ENCODE data around the gene USP22. TPM values are rescaled to one million over a fixed set of nuclear protein-coding genes. Genes with fewer than 3 reads are reported as not detected.

Gene USP22
- total and polyA plus RNA-seq, 10 donors: 21.7 to 200 (median 156) TPM

DNA sequence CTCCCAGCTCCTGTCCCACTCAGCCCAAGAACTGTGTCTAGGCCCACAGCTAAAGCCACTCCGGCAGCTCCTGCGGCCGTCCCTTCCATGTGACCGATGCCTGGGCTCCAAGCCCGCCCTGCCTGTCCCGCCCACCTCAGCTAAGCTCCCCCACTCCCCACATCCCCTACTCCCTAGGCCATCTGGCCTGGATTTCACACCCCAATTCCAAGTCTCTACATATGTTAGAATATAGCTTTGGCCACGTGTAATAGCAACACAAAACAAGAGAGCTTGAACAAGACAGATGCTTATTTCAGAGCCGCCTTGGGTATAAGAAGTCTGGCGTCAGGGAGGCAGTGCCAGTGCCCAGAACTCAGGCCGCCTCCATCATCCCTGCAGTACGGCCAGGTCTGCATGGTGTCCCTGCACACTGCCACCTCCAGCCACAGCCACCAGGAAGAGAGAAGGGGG lies 30.0 kb upstream of the USP22 start:
- TF ChIP-seq CTCF (IDR thresholded peaks at IDR 0.05 in 8 of 11, conservative IDR thresholded peaks at IDR 0.05 in 3 of 11) (no peak), POLR2AphosphoS5 (IDR thresholded peaks at IDR 0.05) (no peak), POLR2A (IDR thresholded peaks at IDR 0.05) (no peak)
- no peaks in the 10 kb centered on the region for H3K27me3 ChIP-seq (replicated peaks in 1 of 7)
- H3K9me3 ChIP-seq: no peaks in the 10 kb centered on the region
- WGBS, 5 donors: 83 to 96% (median 85%) methylated on average over 11 of the region's 11 CpGs
- intact Hi-C loops (cut with DNase I; ENCODE audit: low total_unique reads): no loop called here
- H3K4me3 ChIP-seq: no peak overlapping the region
- H3K36me3 ChIP-seq: no peaks in the 10 kb centered on the region
- H3K4me1 ChIP-seq: no peaks in the 10 kb centered on the region
- DNase-seq: no peak
- H3K27ac ChIP-seq: no peak overlapping the region

DNA sequence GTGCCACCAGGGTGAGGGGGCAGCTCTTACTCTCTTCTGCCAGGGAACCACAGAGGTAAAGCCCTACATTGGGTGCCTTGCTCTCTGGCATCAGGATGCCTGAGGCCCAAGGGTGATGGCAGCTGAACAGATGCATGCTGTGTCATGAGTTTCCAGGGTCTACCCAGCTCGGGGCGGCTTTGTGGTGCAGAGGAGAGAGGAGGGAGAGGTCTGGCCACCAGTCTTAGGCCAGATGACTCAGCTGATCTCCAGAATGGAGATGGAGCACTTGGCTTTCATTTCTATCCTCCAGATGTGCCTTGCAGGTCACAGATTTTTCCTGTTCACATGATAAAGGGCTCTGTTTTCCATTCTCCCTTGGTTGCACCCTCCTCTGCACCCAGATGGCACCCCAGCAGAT lies 23.6 kb upstream of the USP22 start:
- 37 to 60% (median 52%) methylated on average over 2 of the region's 2 CpGs for WGBS, 5 donors

GRCh38 chr17:21061971-21062526 lies 19.2 kb upstream of the USP22 start:
- TF ChIP-seq POLR2AphosphoS5 (IDR thresholded peaks at IDR 0.05): no peak
- TF ChIP-seq CTCF (IDR thresholded peaks at IDR 0.05 in 8 of 11, conservative IDR thresholded peaks at IDR 0.05 in 3 of 11): peak in 6 of 11 experiments; percentile 6 to 43 (median 22)
- DNase-seq: no peak
- 50 to 63% (median 60%) methylated on average over 7 of the region's 7 CpGs for WGBS, 5 donors
- Histone ChIP-seq H3K27me3 (replicated peaks in 1 of 7) (no peaks in the 10 kb centered on the region), H3K27ac (no peak overlapping the region), H3K36me3 (no peaks in the 10 kb centered on the region), H3K9me3 (no peaks in the 10 kb centered on the region), H3K4me1 (peaks cover 0 to 12% (median 3%) of the 10 kb centered on the region in 6 donors), H3K4me3 (no peak overlapping the region)
- intact Hi-C loops (cut with DNase I; ENCODE audit: low total_unique reads): no loop called here

More for the DNA sequence above, 23.6 kb upstream of the USP22 start:
- intact Hi-C loops (cut with DNase I; ENCODE audit: low total_unique reads): no loop called here
- Histone ChIP-seq H3K4me1 (peaks cover 0 to 12% (median 3%) of the 10 kb centered on the region in 6 donors), H3K27ac (no peak overlapping the region), H3K4me3 (no peak overlapping the region), H3K9me3 (no peaks in the 10 kb centered on the region), H3K36me3 (no peaks in the 10 kb centered on the region), H3K27me3 (replicated peaks in 1 of 7) (no peaks in the 10 kb centered on the region)
- DNase-seq: no peak
- TF ChIP-seq POLR2A (IDR thresholded peaks at IDR 0.05): no peak

- no peak overlapping the region for H3K4me3 ChIP-seq
- H3K36me3 ChIP-seq: no peaks in the 10 kb centered on the region
- TF ChIP-seq POLR2AphosphoS5 (IDR thresholded peaks at IDR 0.05): no peak
- TF ChIP-seq POLR2A (IDR thresholded peaks at IDR 0.05): no peak
- TF ChIP-seq CTCF (IDR thresholded peaks at IDR 0.05 in 8 of 11, conservative IDR thresholded peaks at IDR 0.05 in 3 of 11): no peak
- no peak for DNase-seq
- H3K4me1 ChIP-seq: peaks cover 0 to 12% (median 3%) of the 10 kb centered on the region in 6 donors
- H3K9me3 ChIP-seq: no peaks in the 10 kb centered on the region
- no peaks in the 10 kb centered on the region for H3K27me3 ChIP-seq (replicated peaks in 1 of 7)
- intact Hi-C loops (cut with DNase I; ENCODE audit: low total_unique reads): no loop called here
- no peak overlapping the region for H3K27ac ChIP-seq
- WGBS, 5 donors: 80 to 96% (median 87%) methylated on average over 7 to 13 of the region's 13 CpGs
Measured at GRCh38 chr17:21061158-21061835, 18.5 kb upstream of the USP22 start.

All from spleen (tissue), 11 donors.